22Rv1 (cell line): ENCODE data around the gene FAM234A.

Experiments used
- ZFX ChIP-seq: fragments of 450-650 bp; IDR thresholded peaks from 2 replicates; pipeline ENCODE4 v1.6.1; 2017; ENCODE audit warnings: antibody characterized with exemption, borderline replicate concordance
- TF ChIP-seq, protein P1 (sequence below): fragments of 450-650 bp; IDR thresholded peaks from 2 replicates; pipeline ENCODE4 v1.5.1; 2017; ENCODE audit warnings: mild to moderate bottlenecking

DNA sequence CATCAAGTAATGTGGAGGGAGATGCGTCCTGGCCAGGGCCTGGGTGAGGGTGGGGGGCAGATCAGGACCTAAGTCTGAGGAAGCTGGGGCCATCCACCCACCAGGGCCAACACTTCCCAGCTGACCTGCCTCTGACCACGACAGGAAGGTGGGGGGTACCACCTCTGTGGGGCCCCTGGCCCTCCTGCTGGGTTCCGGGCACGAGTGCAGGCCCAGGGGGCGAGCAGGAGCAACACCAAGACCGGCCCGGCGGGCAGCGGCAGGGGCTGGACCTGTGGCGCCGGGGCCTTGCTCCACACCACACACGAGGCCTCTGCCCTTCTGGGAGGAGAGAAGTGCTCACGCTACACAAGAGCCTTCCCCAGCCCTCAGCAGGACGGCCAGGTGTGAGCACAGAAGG, 61.7 kb downstream of the FAM234A start:
- TF ChIP-seq, protein P1, sequence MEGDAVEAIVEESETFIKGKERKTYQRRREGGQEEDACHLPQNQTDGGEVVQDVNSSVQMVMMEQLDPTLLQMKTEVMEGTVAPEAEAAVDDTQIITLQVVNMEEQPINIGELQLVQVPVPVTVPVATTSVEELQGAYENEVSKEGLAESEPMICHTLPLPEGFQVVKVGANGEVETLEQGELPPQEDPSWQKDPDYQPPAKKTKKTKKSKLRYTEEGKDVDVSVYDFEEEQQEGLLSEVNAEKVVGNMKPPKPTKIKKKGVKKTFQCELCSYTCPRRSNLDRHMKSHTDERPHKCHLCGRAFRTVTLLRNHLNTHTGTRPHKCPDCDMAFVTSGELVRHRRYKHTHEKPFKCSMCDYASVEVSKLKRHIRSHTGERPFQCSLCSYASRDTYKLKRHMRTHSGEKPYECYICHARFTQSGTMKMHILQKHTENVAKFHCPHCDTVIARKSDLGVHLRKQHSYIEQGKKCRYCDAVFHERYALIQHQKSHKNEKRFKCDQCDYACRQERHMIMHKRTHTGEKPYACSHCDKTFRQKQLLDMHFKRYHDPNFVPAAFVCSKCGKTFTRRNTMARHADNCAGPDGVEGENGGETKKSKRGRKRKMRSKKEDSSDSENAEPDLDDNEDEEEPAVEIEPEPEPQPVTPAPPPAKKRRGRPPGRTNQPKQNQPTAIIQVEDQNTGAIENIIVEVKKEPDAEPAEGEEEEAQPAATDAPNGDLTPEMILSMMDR: no peak
- TF ChIP-seq ZFX: no peak
